ENCODE measurements around the gene PSMB9. TPM values are rescaled to one million over a fixed set of nuclear protein-coding genes. Genes with fewer than 3 reads are reported as not detected.
A peak's percentile ranks its signal among the peaks of the same experiment; 100 is the strongest.

PSMB9 gene
- total RNA-seq, 1 donor: 59.6 TPM

DNA sequence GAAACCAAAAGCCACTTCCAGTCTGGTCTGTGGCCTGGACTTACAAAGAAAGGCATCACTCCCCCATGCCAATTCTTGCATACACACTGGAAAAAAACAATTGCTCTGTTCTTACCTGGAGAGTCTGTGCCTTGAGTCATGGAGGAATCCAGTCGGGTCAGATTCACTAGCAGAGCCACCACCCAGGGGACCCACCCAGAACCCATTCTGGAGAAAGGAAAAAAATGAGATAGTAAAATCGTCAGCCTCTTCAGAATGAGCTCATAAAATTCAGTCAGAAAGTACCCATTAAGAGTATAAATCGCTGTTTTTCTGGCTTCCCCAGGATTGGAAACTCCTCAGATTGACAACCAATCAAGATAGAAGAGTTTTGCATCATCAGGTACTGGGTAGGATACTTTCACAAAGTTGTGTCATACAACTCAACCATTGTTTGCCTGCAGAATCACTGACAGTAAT is 37.2 kb upstream of the PSMB9 start, which contains the start of gene HLA-DOB:
Gene HLA-DOB (minus strand): TSS at position 257 of the 459 bp plus-strand sequence. CDS start 51 bp downstream, at position 206.
- peak; percentile 21 for DNase-seq (ENCODE audit: low read depth)
- TF ChIP-seq, protein P1, sequence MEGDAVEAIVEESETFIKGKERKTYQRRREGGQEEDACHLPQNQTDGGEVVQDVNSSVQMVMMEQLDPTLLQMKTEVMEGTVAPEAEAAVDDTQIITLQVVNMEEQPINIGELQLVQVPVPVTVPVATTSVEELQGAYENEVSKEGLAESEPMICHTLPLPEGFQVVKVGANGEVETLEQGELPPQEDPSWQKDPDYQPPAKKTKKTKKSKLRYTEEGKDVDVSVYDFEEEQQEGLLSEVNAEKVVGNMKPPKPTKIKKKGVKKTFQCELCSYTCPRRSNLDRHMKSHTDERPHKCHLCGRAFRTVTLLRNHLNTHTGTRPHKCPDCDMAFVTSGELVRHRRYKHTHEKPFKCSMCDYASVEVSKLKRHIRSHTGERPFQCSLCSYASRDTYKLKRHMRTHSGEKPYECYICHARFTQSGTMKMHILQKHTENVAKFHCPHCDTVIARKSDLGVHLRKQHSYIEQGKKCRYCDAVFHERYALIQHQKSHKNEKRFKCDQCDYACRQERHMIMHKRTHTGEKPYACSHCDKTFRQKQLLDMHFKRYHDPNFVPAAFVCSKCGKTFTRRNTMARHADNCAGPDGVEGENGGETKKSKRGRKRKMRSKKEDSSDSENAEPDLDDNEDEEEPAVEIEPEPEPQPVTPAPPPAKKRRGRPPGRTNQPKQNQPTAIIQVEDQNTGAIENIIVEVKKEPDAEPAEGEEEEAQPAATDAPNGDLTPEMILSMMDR (IDR thresholded peaks at IDR 0.05; ENCODE audit: insufficient read depth, low read depth, low read length): no peak
- H3K4me3 ChIP-seq (ENCODE audit: low read depth, low read length): no peak within 1 kb of the TSS

- no peak overlapping the region for H3K4me3 ChIP-seq (ENCODE audit: low read depth, low read length)
- no peak for DNase-seq (ENCODE audit: low read depth)
- TF ChIP-seq, protein P1 (IDR thresholded peaks at IDR 0.05; ENCODE audit: insufficient read depth, low read depth, low read length): no peak
These were observed 35.1 kb upstream of the PSMB9 start for GRCh38 chr6:32818867-32819266.

DNA sequence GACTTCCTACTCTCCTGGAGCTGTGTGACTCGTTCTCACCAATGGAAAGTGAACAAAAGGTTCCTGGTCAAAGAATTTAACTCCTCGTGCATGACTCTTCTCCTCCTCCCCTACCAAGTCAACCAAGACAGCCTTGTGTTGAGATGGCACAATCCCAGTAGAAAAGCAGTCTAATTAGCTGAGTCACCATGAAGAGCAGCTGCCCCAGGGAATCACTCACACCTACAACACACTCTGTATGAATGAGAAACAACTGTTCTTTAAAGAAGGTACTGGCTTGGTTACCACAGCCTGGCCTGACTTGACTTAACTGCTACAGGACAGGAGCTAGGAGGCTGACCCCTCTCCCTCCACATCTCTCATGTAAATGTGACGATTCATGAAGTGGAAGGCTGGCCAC is 34.3 kb upstream of the PSMB9 start:
- peak; percentile 58 for DNase-seq (ENCODE audit: low read depth)

GRCh38 chr6:32825966-32826365 is 28.0 kb upstream of the PSMB9 start:
- peak; percentile 82 for DNase-seq (ENCODE audit: low read depth)
- H3K4me3 ChIP-seq (ENCODE audit: low read depth, low read length): no peak overlapping the region
- TF ChIP-seq, protein P1 (IDR thresholded peaks at IDR 0.05; ENCODE audit: insufficient read depth, low read depth, low read length): peak; percentile 34

More for the DNA sequence above, 34.3 kb upstream of the PSMB9 start:
- TF ChIP-seq, protein P1 (IDR thresholded peaks at IDR 0.05; ENCODE audit: insufficient read depth, low read depth, low read length): no peak
- H3K4me3 ChIP-seq (ENCODE audit: low read depth, low read length): no peak overlapping the region

GRCh38 chr6:32827025-32827424 is 27.0 kb upstream of the PSMB9 start:
- DNase-seq (ENCODE audit: low read depth): no peak
- no peak overlapping the region for H3K4me3 ChIP-seq (ENCODE audit: low read depth, low read length)
- TF ChIP-seq, protein P1 (IDR thresholded peaks at IDR 0.05; ENCODE audit: insufficient read depth, low read depth, low read length): no peak

DNA sequence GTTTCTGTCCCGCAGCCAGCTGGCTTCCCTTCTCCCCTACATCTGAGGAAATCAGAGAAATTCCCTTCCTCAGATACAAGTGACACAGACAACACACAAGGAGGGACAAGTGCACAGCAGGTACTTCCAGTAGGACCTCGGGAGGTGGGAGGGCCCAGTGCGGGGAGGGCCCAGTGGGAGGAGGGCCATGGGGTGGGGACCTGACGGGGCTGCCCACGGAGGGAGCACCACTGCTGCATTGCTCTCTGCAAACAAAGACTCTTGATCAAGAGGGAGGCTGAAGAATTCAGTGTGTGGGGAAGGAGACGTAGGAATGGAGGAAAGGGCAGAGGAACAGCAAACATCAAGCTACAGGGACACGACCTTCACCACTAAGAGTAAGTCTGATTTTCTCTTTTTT is 24.5 kb upstream of the PSMB9 start:
- no peak for DNase-seq (ENCODE audit: low read depth)
- TF ChIP-seq, protein P1 (IDR thresholded peaks at IDR 0.05; ENCODE audit: insufficient read depth, low read depth, low read length): no peak
- H3K4me3 ChIP-seq (ENCODE audit: low read depth, low read length): no peak overlapping the region

DNA sequence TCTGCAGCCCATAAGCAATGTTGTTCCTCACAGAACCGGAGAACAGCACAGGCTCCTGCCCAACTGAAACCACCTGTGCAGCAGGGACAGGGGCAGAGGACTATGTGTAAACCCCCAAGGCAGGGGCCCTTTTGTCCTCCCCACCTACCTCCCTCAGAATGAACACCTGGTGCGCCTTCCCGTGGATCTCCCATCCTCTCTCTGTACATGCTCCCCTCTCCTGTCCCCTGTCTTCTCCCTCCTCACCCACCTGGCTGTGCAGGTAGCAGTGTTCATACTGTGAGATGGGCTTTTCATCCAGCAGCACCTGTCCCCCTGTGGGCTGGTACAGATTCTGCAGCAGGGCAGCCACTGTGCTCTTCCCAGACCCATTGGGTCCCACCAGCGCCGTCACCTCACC is 24.0 kb upstream of the PSMB9 start:
- no peak for DNase-seq (ENCODE audit: low read depth)
- H3K4me3 ChIP-seq (ENCODE audit: low read depth, low read length): no peak overlapping the region
- TF ChIP-seq, protein P1 (IDR thresholded peaks at IDR 0.05; ENCODE audit: insufficient read depth, low read depth, low read length): no peak
